GM12801 (cell line): ENCODE measurements around the gene PCBP3.

Experiments
- CTCF ChIP-seq: IDR thresholded peaks from one replicate; pipeline ENCODE4 v1.5.1; 2011; ENCODE audit warnings: control low read depth; ENCODE audit not compliant: insufficient read length; ENCODE audit errors: extremely low read depth

The PCBP3 gene

GRCh38 chr21:45643021-45643980 is at the start of gene PCBP3:
TSS of gene PCBP3 (plus strand) at chr21:45643725. CDS start at chr21:45850086, 206,361 bp downstream.
- TF ChIP-seq CTCF = no peak

GRCh38 chr21:45594721-45595489 is 48.6 kb upstream of the PCBP3 start:
- TF ChIP-seq CTCF = no peak

- TF ChIP-seq CTCF = no peak
Observed at GRCh38 chr21:45595574-45596295, 47.8 kb upstream of the PCBP3 start.

- peak; percentile 34 for TF ChIP-seq CTCF
Observed at GRCh38 chr21:45596704-45597318, 46.7 kb upstream of the PCBP3 start.

- TF ChIP-seq CTCF = no peak
Observed at GRCh38 chr21:45598109-45598508, 45.4 kb upstream of the PCBP3 start.

GRCh38 chr21:45598666-45599065 is 44.9 kb upstream of the PCBP3 start:
- no peak for TF ChIP-seq CTCF
